Epithelial cell of alveolus of lung (primary cell): ENCODE results near the gene SLC50A1. TPM values are rescaled to one million over a fixed set of nuclear protein-coding genes. Genes with fewer than 3 reads are reported as not detected.

ENCODE experiments used
- total RNA-seq: library from RNA; depleted of rRNA; stranded (reverse); fragments of >200 nt; gene quantifications from 2 replicates; pipeline ENCODE4 v1.2.1, GENCODE V29; 2015

SLC50A1 gene
- 21.5 and 51.5 TPM in 2 replicates for total RNA-seq

DNA sequence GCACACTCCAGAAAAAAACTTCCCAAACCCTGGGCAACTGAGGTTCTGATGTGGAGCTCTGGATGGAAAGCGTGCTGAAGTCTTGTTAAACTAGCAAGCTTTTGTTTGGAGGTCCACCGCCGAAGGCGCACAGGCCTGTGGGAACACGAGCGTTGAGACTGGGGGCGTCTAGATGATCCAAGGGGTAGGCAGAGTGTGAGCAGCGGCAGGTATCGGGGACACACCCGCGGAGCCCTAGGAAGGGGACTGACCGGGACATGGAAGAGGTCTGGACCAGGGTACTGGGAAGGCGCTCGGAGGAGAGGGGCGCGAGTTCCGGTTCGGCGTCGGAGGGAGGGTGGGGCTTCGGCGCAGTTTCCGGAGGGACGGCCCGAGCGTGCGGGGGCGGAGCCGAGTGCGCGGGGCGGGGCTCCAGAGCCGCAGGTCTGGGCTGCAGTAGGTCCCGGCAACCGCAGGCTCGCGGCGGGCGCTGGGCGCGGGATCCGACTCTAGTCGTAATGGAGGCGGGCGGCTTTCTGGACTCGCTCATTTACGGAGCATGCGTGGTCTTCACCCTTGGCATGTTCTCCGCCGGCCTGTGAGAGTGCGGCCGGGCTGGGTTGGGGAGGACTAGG lies at the start of gene SLC50A1:
Gene SLC50A1 (plus strand): TSS at position 438 of the 614 bp plus-strand sequence. CDS start 60 bp downstream, at position 498.

DNA sequence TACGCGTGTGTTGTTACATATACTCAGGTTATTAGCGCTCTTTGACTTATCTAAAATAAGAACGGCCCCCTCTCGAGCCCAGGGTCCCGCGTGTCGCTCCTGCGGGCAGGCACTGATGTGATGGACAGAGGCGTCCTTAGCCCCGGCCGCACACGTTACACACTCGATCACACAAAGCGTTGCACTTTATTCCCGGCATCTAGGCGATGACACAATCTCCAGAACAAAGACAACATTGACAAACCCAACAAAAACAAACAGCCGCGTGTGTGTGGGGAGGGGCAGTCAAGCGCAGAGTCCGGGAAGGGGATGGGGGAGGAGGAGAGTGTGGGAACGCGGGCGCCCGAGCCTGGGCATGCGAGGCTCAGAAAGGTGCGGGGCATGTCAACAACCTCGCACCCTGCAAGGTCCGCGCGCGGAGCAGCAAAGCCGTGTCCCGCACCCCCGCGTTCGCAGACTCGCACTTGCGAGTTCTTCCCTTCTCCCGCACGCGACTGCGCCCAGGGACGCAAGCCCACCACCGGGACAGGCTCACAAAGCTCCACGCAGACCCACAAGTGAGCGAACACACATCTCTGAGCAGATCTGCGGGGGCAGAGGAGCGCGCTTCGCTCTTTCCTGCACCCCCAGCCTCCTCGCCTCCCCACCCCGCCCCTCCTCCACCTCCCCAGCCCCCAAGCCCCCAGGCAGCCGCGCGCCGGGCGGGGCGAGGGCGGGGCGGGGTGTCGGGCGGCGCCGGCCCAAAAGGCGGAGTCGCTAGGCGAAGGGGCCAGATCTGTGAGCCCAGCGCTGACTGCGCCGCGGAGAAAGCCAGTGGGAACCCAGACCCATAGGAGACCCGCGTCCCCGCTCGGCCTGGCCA lies 8.3 kb upstream of the SLC50A1 start, which contains the start of gene EFNA1:
Gene EFNA1 (plus strand): TSS at position 772 of the 862 bp plus-strand sequence. CDS start 102 bp downstream, outside the sequence.

GRCh38 chr1:155139895-155140629 lies 4.4 kb downstream of the SLC50A1 start, which contains the start of gene DPM3:
DPM3 (minus strand) TSS chr1:155140531; CDS start chr1:155140240, 291 bp downstream.

DNA sequence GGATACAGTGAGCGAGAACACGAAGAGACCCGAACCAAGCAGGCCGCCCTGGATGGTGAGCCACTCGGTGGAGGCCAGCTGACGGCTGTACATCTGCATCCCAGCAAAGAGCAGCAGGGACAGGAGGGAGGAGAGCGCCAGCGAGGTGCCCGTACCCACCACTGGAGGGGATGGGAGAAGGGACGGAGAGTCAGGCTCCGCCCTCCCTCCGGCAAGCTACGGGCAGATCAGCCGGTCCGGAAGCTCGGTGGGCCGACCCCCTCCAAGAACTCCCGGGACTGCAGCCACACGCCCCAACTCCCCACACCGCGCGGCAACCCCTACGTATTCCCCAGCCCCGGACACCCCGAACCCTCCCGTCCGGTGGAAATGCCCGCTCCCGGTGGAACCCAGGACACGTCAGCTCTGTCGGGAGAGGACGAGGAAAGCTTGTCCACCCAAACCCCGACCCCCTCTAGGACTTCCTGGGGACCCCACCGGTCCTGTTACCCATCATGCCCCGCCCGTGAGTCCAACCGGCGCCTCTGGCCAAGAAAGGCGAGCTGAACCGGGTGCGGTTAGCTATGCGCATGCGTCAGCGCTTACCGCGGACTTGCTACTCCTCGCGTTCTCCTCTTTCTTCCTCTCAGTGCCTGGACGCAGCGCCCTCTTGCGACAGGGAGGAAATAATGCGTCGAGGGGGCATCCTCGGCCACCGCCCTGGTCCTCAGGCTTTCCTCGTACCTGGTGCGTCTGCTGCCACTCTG lies 37.3 kb downstream of the SLC50A1 start, which contains the start of gene KRTCAP2:
Gene KRTCAP2 (minus strand): TSS at position 573 of the 746 bp plus-strand sequence. CDS start 80 bp downstream, at position 493.

DNA sequence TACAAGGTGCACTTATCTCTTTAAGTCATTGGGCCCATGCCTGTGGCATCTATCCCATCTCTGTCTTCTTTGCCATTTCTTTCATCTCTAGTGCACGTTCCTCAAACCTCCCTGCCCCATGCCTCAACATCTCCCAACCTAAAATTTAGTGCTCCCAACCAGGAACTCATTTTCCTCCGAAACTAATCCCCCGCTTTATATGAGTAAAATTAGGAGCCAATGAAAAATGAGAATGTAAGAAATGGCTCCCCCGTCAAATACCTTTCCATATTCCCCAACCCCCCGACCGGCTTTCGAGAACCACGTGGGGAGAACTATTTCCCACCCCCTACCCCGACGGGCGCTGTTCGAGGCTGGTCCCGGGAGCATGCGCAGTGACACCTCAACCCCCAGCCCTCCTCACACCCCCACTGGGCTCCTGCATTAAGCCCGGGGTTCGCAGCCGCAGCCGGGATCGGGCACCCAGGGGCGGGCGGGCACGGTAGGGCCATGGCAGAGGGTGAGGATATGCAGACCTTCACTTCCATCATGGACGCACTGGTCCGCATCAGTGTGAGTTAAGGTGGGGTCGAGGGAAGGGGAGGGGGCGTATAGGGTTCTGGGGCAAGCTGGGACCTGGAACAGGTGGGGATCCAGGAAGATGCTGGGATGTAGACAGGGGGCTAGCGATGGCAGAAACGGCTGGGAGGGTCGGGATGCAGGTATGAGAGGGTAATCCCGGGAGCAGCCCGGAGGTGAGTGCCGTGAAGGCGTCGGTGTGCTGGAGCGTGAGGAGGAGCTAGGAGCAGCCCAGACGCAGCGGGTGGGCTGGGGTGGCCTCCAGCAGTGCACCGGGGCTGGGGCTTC lies 38.0 kb downstream of the SLC50A1 start, which contains the start of gene TRIM46:
Gene TRIM46 (plus strand): TSS at position 372 of the 846 bp plus-strand sequence. CDS start 118 bp downstream, at position 490.

Other genes with a start within 250 kb of the SLC50A1 start
- gene PMVK, start 199.1 kb upstream of the SLC50A1 start, total RNA-seq = 3.8 and 7.0 TPM in 2 replicates
- 67.4 and 92.9 TPM in 2 replicates for gene PBXIP1, start 179.8 kb upstream of the SLC50A1 start, total RNA-seq
- gene PYGO2, start 174.1 kb upstream of the SLC50A1 start, total RNA-seq = 20.4 and 26.2 TPM in 2 replicates
- gene SHC1, start 165.1 kb upstream of the SLC50A1 start, total RNA-seq = 188 and 278 TPM in 2 replicates
- 43.8 and 135 TPM in 2 replicates for gene CKS1B, start 161.2 kb upstream of the SLC50A1 start, total RNA-seq
- gene FLAD1, start 152.5 kb upstream of the SLC50A1 start, total RNA-seq = 27.4 and 30.3 TPM in 2 replicates
- not detected in 2 replicates for gene LENEP, start 142.3 kb upstream of the SLC50A1 start, total RNA-seq
- 18.7 and 19.7 TPM in 2 replicates for gene ZBTB7B, start 133.1 kb upstream of the SLC50A1 start, total RNA-seq
- not detected in 2 replicates for gene DCST2, start 102.1 kb upstream of the SLC50A1 start, total RNA-seq
- not detected in 2 replicates for gene DCST1, start 102.0 kb upstream of the SLC50A1 start, total RNA-seq
- gene ADAM15, start 84.5 kb upstream of the SLC50A1 start, total RNA-seq = 33.1 and 81.6 TPM in 2 replicates
- 10.2 and 11.7 TPM in 2 replicates for gene EFNA4, start 72.1 kb upstream of the SLC50A1 start, total RNA-seq
- 1.7 and 1.9 TPM in 2 replicates for gene EFNA3, start 57.0 kb upstream of the SLC50A1 start, total RNA-seq
- 1.8 and 14.9 TPM in 2 replicates for gene EFNA1, start 8.0 kb upstream of the SLC50A1 start, total RNA-seq
- 87.8 and 104 TPM in 2 replicates for gene DPM3, start 4.7 kb downstream of the SLC50A1 start, total RNA-seq
- 133 and 203 TPM in 2 replicates for gene KRTCAP2, start 37.5 kb downstream of the SLC50A1 start, total RNA-seq
- 3.6 and 6.4 TPM in 2 replicates for gene TRIM46, start 38.0 kb downstream of the SLC50A1 start, total RNA-seq
- 15.5 and 19.9 TPM in 2 replicates for gene THBS3, start 72.0 kb downstream of the SLC50A1 start, total RNA-seq
- 70.7 and 116 TPM in 2 replicates for gene MTX1, start 72.8 kb downstream of the SLC50A1 start, total RNA-seq
- gene ENTREP3, start 119.6 kb downstream of the SLC50A1 start, total RNA-seq = 15.5 and 45.0 TPM in 2 replicates
- gene SCAMP3, start 126.5 kb downstream of the SLC50A1 start, total RNA-seq = 73.5 and 116 TPM in 2 replicates
- 19.5 and 23.6 TPM in 2 replicates for gene CLK2, start 137.7 kb downstream of the SLC50A1 start, total RNA-seq
- 0.08 and 0.26 TPM in 2 replicates for gene HCN3, start 141.6 kb downstream of the SLC50A1 start, total RNA-seq
- not detected in 2 replicates for gene PKLR, start 165.6 kb downstream of the SLC50A1 start, total RNA-seq
- 85.9 and 462 TPM in 2 replicates for gene FDPS, start 173.0 kb downstream of the SLC50A1 start, total RNA-seq
- gene RUSC1, start 185.0 kb downstream of the SLC50A1 start, total RNA-seq = 30.7 and 32.8 TPM in 2 replicates